GM18873 (cell line): Measurements from ENCODE around the gene THAP3.

Experiments used
- ATAC-seq: cut with Tn5 transposase; IDR thresholded peaks from one replicate; pipeline ENCODE4 v1.9.1; 2021; ENCODE audit warnings: mild to moderate bottlenecking, moderate library complexity, moderate number of reproducible peaks; ENCODE audit not compliant: unreplicated experiment, low FRiP score

Gene THAP3, protein sequence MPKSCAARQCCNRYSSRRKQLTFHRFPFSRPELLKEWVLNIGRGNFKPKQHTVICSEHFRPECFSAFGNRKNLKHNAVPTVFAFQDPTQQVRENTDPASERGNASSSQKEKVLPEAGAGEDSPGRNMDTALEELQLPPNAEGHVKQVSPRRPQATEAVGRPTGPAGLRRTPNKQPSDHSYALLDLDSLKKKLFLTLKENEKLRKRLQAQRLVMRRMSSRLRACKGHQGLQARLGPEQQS

DNA sequence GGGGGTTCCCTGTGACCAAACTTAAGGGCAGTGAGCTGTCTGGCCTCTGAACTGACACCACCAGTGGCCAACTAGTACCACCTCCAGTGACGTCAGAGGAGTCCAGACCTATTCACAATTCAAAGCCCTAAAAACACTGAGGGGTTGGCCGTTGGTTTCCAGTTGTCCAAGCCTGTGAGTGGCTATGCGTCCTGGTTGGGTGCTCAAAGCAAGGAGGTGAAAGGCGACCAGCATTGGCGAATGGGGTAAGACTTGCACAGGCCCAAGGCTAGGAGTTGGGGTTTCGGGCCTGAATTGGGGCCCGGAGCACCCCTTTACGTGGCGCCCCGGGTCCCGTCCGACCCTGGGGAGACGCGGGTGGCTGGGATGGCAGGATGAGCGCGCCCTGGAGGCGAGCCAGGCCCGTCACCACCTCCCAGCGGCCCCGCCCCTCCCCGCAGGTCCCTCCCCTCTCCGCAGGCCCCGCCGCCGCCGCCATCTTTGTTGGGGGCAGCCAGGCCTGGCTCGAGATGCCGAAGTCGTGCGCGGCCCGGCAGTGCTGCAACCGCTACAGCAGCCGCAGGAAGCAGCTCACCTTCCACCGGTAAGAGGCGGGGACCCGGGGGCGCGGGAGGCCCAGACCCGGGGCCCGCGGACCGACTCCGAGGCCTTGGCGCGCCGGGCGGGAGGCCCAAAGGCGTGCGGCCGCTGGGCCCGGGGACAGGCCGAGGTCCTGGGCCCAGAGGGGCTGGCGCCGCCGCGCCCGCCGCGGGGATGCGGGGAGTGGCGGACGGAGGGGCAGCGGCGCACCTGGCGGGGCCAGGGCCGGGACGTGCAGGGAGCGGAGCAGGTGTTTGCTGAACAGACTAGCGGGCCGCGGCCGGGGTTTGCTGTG lies at the start of gene THAP3:
THAP3 (plus strand) TSS at position 159 of the 874 bp plus-strand sequence; CDS start at position 510, 351 bp downstream.
- peak; percentile 41 for ATAC-seq

DNA sequence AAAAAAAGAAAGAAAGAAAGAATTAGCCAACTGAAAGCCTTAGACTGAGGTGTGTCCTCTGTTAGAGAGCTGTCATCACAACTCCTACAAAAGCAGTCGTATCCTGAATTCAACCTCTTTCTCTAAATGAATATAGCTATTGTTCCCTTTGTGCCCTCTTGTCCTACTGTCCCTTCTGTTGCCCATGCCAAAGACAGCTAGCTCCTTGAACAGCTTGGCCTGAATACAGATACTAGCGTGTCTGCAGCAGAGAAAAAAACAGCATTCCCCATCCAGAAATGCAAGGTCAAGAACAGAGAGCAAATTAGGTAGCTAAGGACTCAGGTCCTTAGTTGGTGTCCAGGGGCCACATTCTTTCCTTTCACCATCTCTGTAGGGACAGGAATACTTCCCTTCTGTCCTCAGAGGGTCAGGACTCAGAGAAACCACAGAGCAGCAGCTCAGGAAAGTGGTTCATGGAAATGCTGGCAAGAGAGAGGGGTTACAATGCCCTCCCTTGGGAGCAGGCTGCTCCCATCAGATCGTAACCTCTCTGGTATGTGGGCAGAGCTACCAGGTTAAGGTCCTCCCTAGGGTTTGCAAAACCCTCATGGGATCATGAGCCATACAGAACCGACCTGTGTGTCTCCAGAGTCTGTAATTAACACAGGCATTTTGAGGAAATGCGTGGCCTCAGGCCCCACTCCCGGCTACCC lies 46.7 kb upstream of the THAP3 start:
- no peak for ATAC-seq

DNA sequence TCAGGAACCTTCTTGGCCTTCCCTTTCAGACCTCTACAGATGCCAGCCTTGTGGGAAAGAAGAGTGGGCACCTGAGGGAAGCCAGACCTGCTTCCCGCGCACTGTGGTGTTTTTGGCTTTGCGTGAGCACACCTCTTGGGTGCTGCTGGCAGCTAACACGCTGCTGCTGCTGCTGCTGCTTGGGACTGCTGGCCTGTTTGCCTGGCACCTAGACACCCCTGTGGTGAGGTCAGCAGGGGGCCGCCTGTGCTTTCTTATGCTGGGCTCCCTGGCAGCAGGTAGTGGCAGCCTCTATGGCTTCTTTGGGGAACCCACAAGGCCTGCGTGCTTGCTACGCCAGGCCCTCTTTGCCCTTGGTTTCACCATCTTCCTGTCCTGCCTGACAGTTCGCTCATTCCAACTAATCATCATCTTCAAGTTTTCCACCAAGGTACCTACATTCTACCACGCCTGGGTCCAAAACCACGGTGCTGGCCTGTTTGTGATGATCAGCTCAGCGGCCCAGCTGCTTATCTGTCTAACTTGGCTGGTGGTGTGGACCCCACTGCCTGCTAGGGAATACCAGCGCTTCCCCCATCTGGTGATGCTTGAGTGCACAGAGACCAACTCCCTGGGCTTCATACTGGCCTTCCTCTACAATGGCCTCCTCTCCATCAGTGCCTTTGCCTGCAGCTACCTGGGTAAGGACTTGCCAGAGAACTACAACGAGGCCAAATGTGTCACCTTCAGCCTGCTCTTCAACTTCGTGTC lies 45.9 kb upstream of the THAP3 start:
- no peak for ATAC-seq

DNA sequence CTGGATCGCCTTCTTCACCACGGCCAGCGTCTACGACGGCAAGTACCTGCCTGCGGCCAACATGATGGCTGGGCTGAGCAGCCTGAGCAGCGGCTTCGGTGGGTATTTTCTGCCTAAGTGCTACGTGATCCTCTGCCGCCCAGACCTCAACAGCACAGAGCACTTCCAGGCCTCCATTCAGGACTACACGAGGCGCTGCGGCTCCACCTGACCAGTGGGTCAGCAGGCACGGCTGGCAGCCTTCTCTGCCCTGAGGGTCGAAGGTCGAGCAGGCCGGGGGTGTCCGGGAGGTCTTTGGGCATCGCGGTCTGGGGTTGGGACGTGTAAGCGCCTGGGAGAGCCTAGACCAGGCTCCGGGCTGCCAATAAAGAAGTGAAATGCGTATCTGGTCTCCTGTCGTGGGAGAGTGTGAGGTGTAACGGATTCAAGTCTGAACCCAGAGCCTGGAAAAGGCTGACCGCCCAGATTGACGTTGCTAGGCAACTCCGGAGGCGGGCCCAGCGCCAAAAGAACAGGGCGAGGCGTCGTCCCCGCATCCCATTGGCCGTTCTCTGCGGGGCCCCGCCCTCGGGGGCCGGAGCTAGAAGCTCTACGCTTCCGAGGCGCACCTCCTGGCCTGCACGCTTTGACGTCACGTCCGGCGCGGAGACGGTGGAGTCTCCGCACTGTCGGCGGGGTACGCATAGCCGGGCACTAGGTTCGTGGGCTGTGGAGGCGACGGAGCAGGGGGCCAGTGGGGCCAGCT lies 45.1 kb upstream of the THAP3 start, which contains the start of gene ZBTB48:
ZBTB48 (plus strand) TSS at position 621 of the 745 bp plus-strand sequence. CDS start 616 bp downstream, outside the sequence.
- peak; percentile 90 for ATAC-seq

DNA sequence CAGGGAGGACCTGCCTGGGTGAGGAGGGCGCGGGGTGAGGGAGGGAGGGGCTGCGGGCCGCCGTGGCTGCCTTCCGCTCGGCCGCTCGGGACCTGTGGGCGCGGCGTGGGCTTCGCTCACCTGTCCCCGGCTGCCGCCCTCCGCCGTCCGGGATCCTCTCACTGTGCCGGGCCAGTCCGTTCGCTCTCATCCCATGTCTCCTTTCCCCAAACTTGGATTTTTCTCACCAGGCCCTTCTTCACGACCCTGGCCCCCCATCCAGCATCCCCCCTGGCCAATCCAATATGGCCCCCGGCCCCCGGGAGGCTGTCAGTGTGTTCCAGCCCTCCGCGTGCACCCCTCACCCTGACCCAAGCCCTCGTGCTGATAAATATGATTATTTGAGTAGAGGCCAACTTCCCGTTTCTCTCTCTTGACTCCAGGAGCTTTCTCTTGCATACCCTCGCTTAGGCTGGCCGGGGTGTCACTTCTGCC lies 44.5 kb upstream of the THAP3 start:
- no peak for ATAC-seq

DNA sequence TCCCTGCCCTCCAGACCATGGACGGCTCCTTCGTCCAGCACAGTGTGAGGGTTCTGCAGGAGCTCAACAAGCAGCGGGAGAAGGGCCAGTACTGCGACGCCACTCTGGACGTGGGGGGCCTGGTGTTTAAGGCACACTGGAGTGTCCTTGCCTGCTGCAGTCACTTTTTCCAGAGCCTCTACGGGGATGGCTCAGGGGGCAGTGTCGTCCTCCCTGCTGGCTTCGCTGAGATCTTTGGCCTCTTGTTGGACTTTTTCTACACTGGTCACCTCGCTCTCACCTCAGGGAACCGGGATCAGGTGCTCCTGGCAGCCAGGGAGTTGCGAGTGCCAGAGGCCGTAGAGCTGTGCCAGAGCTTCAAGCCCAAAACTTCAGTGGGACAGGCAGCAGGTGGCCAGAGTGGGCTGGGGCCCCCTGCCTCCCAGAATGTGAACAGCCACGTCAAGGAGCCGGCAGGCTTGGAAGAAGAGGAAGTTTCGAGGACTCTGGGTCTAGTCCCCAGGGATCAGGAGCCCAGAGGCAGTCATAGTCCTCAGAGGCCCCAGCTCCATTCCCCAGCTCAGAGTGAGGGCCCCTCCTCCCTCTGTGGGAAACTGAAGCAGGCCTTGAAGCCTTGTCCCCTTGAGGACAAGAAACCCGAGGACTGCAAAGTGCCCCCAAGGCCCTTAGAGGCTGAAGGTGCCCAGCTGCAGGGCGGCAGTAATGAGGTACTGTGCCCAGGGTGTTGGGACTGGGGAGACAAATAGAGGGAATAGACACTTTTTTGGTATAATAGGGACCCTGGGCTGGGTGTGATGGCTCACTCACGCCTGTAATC lies 43.9 kb upstream of the THAP3 start:
- no peak for ATAC-seq

DNA sequence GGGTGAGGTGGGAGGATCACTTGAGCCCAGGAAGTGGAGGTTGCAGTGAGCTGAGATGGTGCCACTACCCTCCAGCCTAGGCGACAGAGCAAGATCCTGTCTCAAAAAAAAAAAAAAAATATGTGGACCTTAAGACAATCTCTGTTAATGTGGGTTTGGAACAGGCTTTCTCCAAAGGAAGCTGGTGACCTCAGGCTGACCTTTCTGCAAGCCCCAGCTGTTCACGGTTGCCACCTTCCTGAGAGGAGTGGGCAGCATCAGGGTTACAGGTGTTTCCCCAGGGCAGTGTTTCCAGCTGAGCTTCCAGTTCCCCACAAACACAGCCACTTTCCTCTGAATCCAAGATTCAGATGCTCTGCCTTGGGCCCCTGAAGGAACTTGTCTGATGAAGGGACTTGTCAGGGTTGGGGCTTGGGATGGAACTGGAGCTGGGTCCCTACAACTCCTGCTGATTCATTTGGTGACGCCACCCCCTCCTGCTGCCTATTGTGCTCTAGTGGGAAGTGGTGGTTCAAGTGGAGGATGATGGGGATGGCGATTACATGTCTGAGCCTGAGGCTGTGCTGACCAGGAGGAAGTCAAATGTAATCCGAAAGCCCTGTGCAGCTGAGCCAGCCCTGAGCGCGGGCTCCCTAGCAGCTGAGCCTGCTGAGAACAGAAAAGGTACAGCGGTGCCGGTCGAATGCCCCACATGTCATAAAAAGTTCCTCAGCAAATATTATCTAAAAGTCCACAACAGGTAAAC lies 42.9 kb upstream of the THAP3 start:
- ATAC-seq = no peak

DNA sequence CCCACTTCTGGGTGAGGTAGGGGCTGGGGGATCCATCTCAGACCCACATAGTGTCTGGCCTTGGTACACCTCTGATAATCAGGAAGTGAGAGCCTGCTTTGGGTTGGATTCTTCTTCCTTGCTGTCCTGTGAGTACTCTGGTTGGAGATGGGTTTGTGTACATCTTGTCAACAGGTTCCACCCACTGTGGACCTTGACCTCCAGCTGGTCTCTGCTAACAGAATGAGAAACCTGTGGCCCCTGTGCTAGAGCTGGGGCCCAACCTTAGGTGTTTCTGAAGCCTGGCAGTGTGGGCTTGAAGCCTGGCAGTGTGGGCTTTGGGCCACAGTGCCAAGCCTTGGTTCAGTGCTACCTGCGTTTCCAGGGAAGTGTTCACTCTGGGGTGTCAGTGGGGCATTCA lies 42.3 kb upstream of the THAP3 start:
- ATAC-seq = no peak

DNA sequence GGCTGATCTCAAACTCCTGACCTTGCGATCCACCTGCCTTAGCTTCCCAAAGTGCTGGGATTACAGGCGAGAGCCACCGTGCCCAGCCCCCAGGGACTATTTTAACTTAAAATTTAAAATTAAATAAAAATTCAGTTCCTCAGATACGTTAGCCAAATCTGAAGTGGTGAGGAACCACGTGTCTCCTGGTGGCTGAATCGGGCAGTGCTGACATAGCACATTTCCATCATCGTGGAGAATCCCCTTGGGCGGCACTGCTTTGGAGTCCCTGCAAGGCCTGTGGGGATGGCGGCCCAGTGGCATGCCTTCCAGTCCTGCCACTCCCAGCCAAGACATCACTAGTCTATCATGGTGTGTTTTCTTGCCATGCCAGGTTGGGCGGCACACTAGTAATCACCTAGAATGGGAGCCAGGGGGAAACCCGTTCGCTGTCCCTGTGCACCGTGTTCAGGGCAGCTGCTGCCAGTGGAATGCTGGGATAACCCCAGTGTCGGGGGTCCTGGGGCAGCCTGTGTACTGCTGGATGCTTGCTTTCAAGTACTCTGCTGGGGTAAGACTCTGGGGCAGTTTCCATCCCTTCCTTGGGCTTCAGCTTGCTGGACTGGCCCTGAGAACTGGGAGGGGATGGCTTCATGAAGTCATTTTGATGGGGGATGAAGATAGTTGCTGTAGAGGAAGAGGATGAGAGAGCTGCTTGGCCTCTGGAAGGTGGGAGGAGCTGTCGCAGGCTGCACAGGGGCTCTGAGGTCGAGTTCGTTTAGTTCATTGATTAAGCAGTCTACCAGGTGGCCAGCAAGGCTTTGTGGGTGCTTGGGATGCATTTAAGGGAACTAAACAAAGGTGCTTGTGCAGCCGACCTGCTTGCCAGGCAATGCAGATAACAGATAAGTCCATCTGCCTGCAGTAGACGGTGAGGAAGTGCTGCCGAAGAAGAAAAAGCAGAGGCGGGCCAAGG lies 40.3 kb upstream of the THAP3 start:
- ATAC-seq = no peak

DNA sequence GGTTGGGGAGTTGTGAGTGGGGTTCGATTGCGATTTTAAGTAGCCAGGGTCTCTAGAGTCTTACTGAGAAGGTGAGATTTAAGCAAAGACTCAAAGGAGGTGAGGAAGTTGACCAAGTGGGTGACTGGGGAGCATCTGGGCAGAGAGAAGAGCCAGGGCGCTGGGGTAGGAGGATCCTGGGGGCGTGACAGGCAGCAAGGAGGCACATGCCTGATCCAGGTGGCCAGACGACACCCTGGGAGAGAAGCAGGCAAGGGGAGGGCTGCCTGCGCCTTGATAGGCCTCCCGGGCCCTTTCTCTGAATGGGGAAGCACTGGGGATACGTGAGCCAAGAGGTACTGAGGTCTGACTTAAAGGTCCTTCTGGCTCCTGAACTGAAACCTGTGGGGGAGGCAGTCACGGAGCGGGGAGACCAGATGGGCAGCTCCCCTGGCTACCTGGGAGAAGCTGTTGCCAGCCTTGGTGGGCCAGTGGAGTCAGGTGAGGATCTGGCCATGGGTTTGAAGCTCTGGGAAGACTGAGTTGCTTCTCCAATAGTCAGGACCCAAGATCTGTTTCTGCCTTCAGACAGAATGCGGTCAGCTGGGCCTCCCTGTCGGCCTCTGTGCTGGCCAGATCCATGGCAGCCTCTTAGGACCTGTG lies 39.5 kb upstream of the THAP3 start:
- ATAC-seq = no peak

DNA sequence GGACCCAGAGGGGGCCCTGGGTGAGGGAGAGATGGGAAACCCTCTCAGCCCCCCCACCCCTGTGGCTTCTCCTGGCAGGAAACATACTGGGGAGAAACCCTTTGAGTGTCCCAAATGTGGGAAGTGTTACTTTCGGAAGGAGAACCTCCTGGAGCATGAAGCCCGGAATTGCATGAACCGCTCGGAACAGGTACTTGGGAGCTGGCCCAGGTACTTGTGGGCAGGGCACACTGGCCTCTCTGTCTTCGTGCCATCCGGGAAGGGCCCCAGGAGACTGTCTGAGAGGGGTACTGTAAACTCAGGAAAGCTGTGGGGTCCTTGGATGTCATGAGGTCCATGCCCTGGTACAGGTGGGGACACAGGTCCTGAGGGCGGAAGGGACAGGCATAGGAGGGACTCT lies 38.8 kb upstream of the THAP3 start:
- no peak for ATAC-seq

DNA sequence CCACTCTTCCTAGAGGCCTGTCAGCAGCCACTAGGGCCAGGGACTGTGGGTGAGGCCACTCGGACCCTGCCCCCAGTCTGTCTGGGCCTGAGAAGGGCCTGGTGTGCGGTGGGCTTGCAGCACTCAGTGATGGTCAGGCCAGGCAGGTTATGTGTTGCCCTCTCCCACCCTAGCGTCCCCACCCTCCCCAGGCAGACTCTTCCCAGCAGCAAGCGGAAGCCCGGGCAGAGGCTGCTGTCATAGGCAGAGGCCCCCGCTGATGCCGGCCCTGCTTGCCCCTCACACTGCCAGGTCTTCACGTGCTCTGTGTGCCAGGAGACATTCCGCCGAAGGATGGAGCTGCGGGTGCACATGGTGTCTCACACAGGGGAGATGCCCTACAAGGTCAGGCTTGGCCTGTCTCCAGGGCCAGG lies 38.3 kb upstream of the THAP3 start:
- no peak for ATAC-seq

DNA sequence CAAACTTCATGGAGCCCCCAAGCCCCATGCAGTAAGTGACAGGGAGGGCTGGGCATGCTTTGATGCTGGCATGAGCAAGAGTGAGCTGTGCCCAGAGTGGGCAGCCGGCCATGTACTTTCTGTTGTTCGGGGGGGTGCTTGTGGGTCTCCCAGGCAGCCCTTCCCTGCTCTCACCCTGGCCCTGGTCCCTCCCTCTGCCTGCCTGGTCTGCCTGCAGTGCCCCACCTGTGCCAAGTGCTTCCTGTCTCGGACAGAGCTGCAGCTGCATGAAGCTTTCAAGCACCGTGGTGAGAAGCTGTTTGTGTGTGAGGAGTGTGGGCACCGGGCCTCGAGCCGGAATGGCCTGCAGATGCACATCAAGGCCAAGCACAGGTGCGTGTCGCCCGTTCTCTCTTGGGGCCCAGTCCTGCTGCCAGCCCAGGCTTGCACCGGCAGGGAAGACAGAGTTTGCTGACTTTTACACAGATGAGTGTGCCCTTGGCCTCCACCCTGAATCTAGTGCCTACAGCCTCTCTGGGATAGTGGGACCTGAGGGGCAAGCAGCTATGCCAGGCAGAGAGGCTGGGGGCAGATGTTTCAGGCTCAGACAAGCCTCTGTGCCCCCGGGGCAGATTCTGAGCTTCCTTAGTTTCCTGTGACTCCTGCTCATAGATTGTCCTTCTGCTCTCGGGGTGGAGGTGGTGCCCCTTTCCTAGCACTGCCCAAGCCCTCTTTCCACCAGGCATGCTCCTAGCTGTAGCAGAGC lies 37.2 kb upstream of the THAP3 start:
- no peak for ATAC-seq

DNA sequence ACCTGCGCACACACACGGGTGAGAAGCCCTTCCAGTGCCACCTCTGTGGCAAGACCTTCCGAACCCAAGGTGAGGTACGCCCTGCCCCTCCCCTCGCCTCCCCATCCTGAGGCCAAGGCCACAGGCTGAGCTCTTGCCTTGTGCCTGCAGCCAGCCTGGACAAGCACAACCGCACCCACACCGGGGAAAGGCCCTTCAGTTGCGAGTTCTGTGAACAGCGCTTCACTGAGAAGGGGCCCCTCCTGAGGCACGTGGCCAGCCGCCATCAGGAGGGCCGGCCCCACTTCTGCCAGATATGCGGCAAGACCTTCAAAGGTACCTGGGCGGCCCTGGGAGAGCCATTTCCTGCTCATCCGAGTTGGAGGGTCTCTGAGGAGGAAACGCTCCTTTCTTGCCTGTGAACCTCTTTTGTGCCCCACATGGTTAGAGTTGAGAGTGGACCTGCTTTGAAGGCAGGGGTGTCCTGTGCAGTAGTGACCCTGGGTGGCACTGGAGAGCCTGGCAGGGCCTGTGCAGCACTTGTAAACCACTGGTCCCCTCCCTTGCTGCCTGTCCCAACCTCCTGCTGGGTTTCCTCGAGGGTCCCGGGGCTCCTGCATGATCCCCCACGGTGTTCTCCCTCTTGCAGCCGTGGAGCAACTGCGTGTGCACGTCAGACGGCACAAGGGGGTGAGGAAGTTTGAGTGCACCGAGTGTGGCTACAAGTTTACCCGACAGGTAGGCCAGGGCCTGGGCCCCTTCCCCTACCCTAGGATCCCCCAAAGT lies 36.4 kb upstream of the THAP3 start:
- no peak for ATAC-seq

DNA sequence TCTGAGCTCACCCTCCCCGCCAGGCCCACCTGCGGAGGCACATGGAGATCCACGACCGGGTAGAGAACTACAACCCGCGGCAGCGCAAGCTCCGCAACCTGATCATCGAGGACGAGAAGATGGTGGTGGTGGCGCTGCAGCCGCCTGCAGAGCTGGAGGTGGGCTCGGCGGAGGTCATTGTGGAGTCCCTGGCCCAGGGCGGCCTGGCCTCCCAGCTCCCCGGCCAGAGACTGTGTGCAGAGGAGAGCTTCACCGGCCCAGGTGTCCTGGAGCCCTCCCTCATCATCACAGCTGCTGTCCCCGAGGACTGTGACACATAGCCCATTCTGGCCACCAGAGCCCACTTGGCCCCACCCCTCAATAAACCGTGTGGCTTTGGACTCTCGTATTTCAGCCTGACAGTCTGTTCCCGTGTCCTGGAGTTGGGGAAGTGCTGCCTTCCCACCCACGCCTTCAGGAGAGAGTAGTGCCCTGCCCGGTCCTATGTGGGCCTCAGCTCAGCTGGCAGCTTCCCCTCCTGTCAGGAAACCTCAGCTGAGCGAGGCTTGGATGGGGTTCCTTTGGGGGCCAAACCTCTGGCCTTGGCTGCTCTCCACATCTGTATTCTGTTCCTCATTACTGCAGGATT lies 35.7 kb upstream of the THAP3 start:
- ATAC-seq = no peak
